Panc1 (cell line): Measurements from ENCODE around the gene ANKRD34A. TPM values are rescaled to one million over a fixed set of nuclear protein-coding genes. Genes with fewer than 3 reads are reported as not detected.

ENCODE experiments used
- ATAC-seq: fragments of 200-7000 bp; cut with Tn5 transposase; 2 replicates; pipeline ENCODE4 v1.9.1; 2020; ENCODE audit warnings: mild to moderate bottlenecking, moderate library complexity
- BruUV-seq: library from RNA; stranded (reverse); fragments of 400-500 nt; replicated peaks from 2 replicates; lab custom pipeline; 2021; lab: Mats Ljungman, UMichigan
- CTCF ChIA-PET: fragments of 300-600 bp; sonication (Branson Sonifier 250); formaldehyde crosslinking; loops from one replicate; lab custom pipeline; 2022; ENCODE audit warnings: antibody characterized with exemption; lab: Charles Lee
- POLR2A ChIA-PET: fragments of 300-600 bp; sonication (Branson Sonifier 250); formaldehyde crosslinking; loops from one replicate; lab custom pipeline; 2022; ENCODE audit warnings: antibody characterized with exemption; lab: Charles Lee
- DNase-seq: peaks from one replicate; pipeline ENCODE4 v3.0.0-alpha.2; 2010; ENCODE audit warnings: low read depth, low spot score
- H3K27ac ChIP-seq: 2 replicates; pipeline ENCODE4 v1.5.1; 2011; ENCODE audit warnings: mild to moderate bottlenecking, low read length, inconsistent platforms
- H3K27me3 ChIP-seq: fragments of 200-500 bp; sonication (Bioruptor generic); 2 replicates; pipeline ENCODE4 v1.6.0; 2014; ENCODE audit warnings: low read length, inconsistent platforms; ENCODE audit not compliant: control insufficient read depth, insufficient read depth
- H3K36me3 ChIP-seq: fragments of 200-500 bp; sonication (Bioruptor generic); 2 replicates; pipeline ENCODE4 v1.5.1; 2014; ENCODE audit warnings: inconsistent platforms, mild to moderate bottlenecking, low read length, moderate library complexity; ENCODE audit not compliant: control insufficient read depth, insufficient read depth
- H3K4me1 ChIP-seq: 2 replicates; pipeline ENCODE4 v1.5.1; 2011; ENCODE audit warnings: inconsistent platforms, mild to moderate bottlenecking, low read length, moderate library complexity; ENCODE audit not compliant: control insufficient read depth, insufficient read depth
- H3K4me3 ChIP-seq, 2 experiments: 2 replicates each; pipeline ENCODE4 v1.5.1; 2011 to 2012; ENCODE audit warnings: low read depth in 2 of 2, low read length in 2 of 2, mild to moderate bottlenecking in 2 of 2, inconsistent platforms in 1 of 2, moderate library complexity in 1 of 2
- H3K9me3 ChIP-seq: fragments of 200-500 bp; sonication (Bioruptor generic); 2 replicates; pipeline ENCODE4 v1.5.1; 2014; ENCODE audit warnings: low read depth, mild to moderate bottlenecking, inconsistent platforms, low read length, moderate library complexity; ENCODE audit not compliant: control insufficient read depth, insufficient read depth
- CTCF ChIP-seq: fragments of 450-650 bp; IDR thresholded peaks from 2 replicates; pipeline ENCODE4 v1.5.1; 2017; ENCODE audit warnings: mild to moderate bottlenecking
- POLR2AphosphoS5 ChIP-seq: IDR thresholded peaks from 2 replicates; pipeline ENCODE4 v1.6.1; 2012; ENCODE audit warnings: mild to moderate bottlenecking, low read depth, low read length, moderate library complexity
- REST ChIP-seq, 2 experiments: IDR thresholded peaks; 2 replicates each; pipeline ENCODE4 v1.6.1; 2011 to 2012; ENCODE audit warnings: low read depth in 2 of 2, control low read depth in 1 of 2, low read length in 1 of 2, mild to moderate bottlenecking in 1 of 2, moderate library complexity in 1 of 2; ENCODE audit not compliant: insufficient read depth in 1 of 2
- SIN3A ChIP-seq: IDR thresholded peaks from 2 replicates; pipeline ENCODE4 v1.6.1; 2012; ENCODE audit warnings: low read depth, mild to moderate bottlenecking, low read length, moderate library complexity, borderline replicate concordance; ENCODE audit not compliant: insufficient read depth
- TCF7L2 ChIP-seq: IDR thresholded peaks from 2 replicates; pipeline ENCODE4 v1.6.1; 2011; ENCODE audit warnings: mild to moderate bottlenecking, low read depth, low read length, inconsistent platforms
- in situ Hi-C: cut with HindIII; loops from 2 replicates; pipeline ENCODE4 v1.10.0; 2016; ENCODE audit warnings: low sequenced_read_pairs, low pct_unique_long_range_greater_than_20kb
- intact Hi-C: fragments of 100-400 bp; cut with micrococcal nuclease; formaldehyde crosslinking; loops from one replicate; pipeline ENCODE4 v1.10.0; 2022; ENCODE audit not compliant: unreplicated experiment
- total RNA-seq: library from RNA; stranded (reverse); gene quantifications from one replicate; pipeline ENCODE4 v1.2.1, GENCODE V29; 2021; ENCODE audit not compliant: unreplicated experiment

ANKRD34A gene
- total RNA-seq, 1 experiment from 2014 or later = 1.4 TPM

DNA sequence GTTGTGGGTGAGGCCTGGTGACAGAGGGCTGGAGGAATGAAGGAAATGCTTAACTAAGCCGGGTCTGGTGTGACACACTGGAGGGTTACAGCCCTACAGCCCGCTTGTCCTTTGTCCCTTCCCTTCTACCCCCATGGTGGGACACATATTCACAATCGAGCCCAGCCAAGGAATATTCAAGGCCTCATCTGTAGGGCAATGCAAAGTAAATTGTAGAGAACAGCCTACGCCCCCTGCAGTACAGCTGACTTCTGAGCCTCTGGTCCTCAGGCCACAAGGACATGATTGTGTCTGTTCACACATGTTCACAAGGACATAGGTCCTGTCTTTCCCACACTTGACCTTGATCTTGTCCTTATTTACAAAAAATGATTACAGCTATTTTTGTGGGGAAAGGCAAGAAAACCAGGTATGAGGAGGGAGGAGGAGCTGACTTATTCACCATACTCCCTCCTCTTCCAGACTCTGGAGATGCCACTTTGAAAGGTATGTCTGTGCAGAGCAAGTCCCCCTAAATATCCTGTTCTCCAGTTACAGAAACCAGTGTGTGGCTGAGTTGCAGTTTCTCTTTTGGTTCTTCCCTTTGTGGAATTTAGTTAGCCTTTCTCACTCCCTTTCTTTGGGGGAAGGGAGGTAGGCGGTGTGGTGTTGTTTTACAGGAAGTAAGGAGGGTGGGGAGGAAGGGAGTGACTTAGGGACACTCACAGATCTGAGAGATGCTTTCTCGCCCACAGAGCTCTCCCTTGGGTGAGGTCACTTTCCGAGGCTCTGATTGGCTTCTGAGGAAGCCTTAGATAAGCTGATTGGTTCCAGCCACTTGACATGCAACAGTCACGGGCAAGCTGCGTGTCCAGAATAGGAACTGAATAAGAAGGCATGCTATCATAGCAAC lies 14.7 kb upstream of the ANKRD34A start:
- ChIA-PET CTCF (interaction anchor here (0.7 kb wide), 1 partner anchor 53 kb away, joined by 3 read pairs; no protein-coding TSS in a partner anchor), POLR2A (interaction anchor here (0.5 to 0.6 kb wide), 3 partner anchors 18 to 110 kb away, joined by 3 to 4 read pairs (median 3); no protein-coding TSS in a partner anchor)
- H3K9me3 ChIP-seq = no peaks in the 10 kb centered on the region
- no peaks in the 10 kb centered on the region for H3K36me3 ChIP-seq
- no peak for ATAC-seq
- intact Hi-C loops = loop anchor here (5.0 kb wide), 1 partner anchor 33 kb away; no protein-coding TSS in a partner anchor
- 0 out of 2 replicates have a peak, but pooled peaks cover 4% of the 10 kb centered on the region for H3K4me1 ChIP-seq
- H3K27ac ChIP-seq = no peak overlapping the region
- no peak for DNase-seq
- H3K27me3 ChIP-seq = no peaks in the 10 kb centered on the region
- no peak for TF ChIP-seq POLR2AphosphoS5
- TF ChIP-seq CTCF = peak; percentile 26
- in situ Hi-C loops = no loop called here
- BruUV-seq = no TSS peak
- no peak overlapping the region for H3K4me3 ChIP-seq

DNA sequence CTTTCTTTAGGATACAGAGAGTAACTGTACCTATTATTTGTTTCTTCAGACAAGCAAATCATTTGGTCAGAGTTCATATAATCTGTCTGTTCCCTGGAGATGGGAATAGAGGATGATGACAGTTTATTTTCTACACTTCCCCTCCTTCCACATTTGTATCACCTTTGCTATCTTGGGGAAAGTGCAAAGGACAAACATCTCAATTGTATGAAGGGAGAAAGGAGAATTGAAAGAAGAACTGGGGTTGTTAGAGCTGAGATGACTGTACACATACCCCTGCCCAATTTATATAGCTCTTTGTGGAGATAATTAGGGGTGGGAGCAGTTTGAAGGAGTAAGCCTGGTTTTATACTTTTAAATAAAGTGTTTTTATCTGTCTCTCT lies 14.1 kb upstream of the ANKRD34A start:
- ChIA-PET POLR2A (interaction anchor here (0.5 kb wide), 1 partner anchor 59 kb away, joined by 3 read pairs; no protein-coding TSS in a partner anchor), CTCF (interaction anchor here (0.7 to 1.4 kb wide), 2 partner anchors 16 to 54 kb away, joined by 3 to 10 read pairs; no protein-coding TSS in a partner anchor)
- no peak overlapping the region for H3K4me3 ChIP-seq
- no peaks in the 10 kb centered on the region for H3K9me3 ChIP-seq
- in situ Hi-C loops = no loop called here
- no peaks in the 10 kb centered on the region for H3K36me3 ChIP-seq
- H3K27ac ChIP-seq = no peak overlapping the region
- H3K4me1 ChIP-seq = 0 out of 2 replicates have a peak, but pooled peaks cover 4% of the 10 kb centered on the region
- DNase-seq (no peak), ATAC-seq (no peak)
- TF ChIP-seq POLR2AphosphoS5 (no peak), CTCF (no peak), REST (IDR thresholded peaks at IDR 0.05; ENCODE audit: insufficient read depth in 1 of 2, low read depth in 2 of 2, low read length in 1 of 2) (no peak), TCF7L2 (no peak), SIN3A (no peak)
- H3K27me3 ChIP-seq = no peaks in the 10 kb centered on the region
- no TSS peak for BruUV-seq
- intact Hi-C loops = loop anchor here (5.0 kb wide), 1 partner anchor 34 kb away; no protein-coding TSS in a partner anchor
